Measurements from ENCODE around the gene SLC4A3.
"Not testable (repeated sequence)": the region's sequence is repeated elsewhere in the genome, so short reads cannot be mapped to it uniquely, and the experiment has no call there.

The SLC4A3 gene

DNA sequence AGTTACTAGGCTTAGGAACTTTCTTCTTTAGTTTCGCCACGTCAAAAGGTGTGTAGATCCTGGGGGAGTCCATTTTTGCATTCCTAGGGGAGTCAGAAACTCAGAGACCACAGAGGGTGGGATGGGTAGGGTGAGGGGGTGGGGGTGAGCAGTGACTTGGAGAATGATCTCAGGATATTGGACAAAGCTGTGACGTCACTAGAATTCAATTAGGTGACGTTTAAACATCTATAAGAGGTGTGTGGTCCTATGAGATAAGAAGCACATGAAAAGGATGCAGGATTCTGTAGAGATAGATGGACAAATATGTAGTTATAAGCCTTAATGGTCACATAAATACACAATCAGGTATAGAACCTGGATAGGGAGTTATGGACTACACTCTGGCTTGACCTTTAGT lies 21.5 kb downstream of the SLC4A3 start:
- DNase-seq (ENCODE audit: low spot score): no peak

DNA sequence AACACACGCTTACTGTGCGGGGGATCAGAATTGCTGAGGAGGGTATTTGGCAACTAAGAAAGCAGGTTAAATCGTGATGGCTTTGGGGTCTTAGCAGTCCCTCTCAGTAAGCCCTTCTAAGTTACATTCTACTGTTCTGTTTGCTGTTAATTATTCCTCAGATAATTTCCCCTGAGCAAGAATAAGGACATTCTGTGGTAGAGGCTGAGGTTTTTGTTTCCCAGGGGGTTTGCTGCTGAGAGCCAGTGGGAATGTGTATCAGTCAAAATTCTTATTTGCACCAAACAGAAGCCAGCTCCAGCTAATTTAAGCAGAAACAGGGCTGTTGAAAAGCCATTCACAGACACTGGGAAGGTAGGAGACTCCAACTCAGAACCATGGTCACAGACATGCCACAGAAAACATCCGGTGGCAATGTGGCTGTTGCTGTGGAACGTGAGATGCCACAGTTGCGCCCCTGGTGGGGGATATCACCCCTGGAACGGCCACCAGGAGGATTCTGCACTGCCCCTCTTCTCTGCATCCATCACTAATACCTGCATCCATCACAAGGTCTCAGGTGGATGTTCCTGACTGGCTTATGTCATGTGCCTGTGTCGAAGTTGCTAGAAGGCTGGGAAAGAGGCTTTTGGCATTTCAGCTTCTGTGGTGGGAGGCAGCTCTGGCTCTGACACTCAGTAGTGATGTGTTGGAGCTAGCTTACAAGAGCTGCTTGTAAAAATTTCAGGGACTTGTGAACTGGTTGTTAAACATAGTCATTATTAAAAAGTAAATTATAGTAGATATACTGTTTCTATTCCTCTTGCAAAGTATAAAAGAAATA lies 23.2 kb downstream of the SLC4A3 start:
- no peak for DNase-seq (ENCODE audit: low spot score)

DNA sequence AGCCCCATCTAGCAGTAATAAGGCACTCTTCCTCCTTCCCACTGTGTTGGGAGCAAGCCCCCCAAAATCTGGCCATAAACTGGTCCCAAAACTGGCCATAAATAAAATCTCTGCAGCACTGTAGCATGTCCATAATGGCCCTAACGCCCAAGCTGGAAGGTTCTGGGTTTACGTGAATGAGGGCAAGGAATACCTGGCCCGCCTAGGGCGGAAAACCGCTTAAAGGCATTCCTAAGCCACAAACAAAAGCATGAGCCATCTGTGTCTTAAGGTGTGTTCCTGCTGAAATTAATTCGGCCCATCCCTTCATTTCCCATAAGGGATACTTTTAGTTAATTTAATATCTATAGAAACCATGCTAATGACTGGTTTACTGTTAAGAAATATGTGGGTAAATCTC lies 24.2 kb downstream of the SLC4A3 start:
- not testable (repeated sequence) for DNase-seq (ENCODE audit: low spot score)

DNA sequence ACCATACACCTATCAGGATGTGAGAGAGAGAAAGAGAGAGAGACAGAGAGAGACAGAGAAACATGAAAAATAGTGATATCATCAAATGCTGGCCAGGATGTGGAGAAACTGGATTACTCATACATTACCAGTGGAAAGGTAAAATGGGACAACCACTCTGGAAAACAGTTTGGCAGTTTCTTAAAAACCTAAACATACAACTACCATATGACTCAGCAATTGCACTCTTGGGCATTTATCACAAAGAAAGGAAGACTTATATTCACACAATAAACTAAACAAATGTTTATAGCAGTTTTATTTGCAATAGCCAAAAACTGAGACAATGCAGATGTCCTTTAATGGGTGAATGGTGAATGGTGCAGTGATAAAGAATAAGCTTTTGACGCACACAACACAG lies 29.1 kb downstream of the SLC4A3 start:
- no peak for DNase-seq (ENCODE audit: low spot score)

DNA sequence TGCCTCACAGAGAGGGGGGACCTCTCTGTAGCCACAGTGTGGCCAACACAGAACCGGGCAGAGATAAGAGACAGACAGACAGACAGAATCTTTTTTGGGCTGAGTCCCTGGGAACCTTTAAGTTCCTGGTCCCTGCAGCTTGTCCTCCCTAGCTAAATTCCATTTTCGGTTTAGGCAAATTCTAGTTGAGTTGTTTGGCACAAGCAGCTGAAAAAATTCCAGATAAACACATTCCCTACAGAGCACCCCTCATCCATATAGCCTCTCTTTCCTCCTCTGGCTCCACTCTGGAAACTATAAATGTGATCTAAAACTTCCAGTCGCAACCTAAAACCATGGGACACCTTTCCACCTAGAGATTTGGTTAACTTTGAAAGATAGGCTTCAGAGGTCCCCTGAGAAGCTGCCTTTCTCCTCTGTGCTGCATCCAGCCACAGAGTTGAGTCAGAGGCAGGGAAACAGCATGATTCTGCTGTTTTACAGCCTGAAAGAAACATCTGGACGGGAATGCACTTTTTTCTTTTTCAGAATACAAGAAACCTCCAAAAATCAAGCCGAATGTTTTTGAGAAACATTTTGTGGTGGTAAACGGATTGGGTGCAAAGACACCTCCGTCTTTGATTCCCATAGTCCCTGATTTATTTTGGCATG lies 30.9 kb downstream of the SLC4A3 start:
- DNase-seq (ENCODE audit: low spot score): no peak

DNA sequence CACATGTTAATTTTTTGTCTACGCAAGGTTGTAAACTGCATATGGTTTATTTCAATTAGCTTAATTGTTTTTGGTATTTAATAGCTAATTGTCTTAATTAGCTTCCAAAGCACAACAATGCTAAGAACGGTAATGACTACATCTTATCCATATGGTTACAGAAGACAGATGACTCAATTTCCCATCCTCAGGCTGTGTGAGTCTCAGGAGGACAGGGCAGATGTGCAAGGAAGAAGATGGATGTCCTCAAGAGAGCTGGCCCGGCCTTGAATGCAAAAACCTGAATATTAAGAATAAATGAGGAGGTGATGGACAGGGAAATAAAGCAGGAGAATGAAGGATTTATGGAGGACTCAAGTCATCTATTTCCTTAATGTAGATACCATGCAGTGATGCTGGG lies 31.4 kb downstream of the SLC4A3 start:
- no peak for DNase-seq (ENCODE audit: low spot score)

DNA sequence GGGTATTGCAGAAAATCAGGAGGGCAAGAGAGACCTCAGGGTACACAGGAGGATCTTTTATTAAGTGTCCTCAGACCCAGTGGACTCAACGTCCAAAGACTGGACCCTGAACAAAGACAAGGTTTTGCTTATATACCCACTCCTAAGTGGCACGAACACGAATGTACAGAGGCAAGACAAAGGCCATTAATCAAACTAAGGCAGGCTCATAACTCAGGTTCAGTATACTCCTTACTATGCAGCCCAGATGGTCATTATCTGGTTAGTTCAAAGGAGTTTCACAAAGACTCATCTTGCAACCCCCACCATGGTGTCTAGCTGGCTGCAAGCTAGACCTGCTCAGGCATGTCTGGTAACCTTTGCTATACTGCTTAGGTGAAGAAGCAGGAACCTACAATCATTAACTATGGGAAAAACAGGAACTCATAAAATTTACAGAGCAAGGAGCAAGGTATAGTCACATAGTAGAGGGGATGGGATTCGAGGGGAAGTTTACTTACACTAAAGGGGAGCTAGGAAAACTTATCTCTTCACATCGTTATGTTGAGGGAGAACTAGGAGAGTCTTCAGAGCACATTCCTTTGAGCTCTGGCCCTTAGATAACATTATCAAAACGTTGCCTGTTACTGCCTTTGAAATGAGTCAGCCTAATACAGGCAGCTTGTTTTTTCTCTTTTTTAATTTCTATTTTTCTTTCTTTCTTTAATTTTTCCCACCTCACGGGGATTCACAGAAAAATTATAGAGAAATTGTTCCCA lies 33.9 kb downstream of the SLC4A3 start:
- DNase-seq (ENCODE audit: low spot score): no peak

DNA sequence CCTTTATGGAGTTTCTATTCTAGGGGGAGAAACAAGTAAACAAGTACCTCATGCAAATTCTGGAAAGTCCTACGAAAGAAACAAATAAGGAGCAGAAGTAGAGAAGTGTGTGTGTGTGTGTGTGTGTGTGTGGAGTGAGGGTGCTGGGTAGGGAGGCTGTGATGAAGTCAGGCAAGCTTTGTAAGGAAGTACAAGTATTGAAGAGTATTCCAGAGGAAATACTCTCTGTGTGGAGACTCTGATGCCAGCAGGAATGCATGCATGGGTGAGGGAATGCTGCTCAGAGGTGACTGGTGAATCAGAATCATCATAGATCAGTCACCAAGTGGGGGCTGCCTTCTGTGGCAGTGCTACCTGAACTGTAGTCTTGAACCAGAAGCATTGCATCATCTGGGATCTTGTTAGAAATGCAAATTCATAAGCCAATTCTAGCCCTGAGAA lies 34.5 kb downstream of the SLC4A3 start:
- DNase-seq (ENCODE audit: low spot score): no peak

DNA sequence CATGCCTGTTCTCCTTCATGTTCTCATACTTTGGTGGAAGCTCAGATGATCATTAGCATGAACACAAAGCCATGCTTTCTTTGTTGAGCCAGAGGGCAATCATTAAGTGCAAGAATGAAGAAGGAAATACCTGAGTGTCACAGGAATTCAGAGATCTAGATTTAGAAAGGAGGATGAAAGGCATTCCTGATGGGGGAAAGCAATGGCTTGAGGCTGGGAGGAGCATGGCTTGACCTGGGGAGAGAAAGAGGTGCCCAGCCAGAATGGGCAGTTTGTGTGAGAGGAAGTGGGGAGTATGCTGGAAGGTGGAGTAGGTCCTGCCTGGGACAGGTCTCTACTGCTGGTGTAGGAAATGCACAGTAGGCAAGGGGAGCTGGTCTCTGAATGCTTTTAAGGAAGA lies 35.1 kb downstream of the SLC4A3 start:
- DNase-seq (ENCODE audit: low spot score): no peak

DNA sequence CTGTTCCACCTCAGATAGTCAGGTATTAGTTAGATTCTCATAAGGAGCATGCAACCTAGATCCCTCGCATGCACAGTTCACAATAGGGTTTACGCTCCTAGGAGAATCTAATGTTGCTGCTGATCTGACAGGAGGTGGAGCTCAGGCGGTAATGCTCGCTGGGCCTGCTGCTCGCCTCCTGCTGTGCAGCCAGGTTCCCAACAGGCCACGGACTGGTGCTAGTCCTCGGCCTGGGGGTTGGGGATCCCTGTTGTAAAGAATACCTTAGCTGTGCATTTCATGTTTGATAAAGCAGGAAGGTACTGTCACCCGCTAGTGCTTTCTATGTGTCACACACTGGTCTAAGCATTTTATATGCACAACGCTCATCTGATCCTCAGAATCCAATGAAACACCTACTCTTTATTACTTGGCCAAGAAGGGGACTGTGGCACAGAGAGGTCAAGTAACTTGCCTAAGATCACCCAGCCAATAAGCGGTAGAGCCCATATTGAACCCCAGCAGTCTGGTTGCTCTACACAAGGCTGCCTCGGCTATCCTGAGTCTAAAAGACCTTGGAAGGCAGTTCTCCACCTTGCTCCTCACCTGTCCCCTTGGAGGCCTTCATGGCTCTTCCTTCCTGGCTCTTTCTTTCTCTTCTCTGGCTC lies 35.8 kb downstream of the SLC4A3 start:
- DNase-seq (ENCODE audit: low spot score): no peak

DNA sequence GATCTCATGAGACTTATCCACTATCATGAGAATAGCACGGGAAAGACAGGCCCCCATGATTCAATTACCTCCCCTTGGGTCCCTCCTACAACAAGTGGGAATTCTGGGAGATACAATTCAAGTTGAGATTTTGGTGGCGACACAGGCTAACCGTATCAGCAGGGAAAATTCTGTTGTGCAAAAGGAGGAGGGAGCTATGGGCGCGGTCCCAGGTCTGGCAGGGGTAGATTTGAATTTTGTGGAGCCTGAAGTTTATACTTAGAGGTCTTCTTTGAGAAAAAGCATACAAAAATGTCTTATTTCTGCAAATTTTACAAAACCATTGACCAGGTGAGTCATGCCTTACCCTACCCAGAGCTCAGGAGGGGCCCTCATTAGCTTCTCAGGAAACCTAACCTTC lies 36.6 kb downstream of the SLC4A3 start:
- DNase-seq (ENCODE audit: low spot score): no peak

DNA sequence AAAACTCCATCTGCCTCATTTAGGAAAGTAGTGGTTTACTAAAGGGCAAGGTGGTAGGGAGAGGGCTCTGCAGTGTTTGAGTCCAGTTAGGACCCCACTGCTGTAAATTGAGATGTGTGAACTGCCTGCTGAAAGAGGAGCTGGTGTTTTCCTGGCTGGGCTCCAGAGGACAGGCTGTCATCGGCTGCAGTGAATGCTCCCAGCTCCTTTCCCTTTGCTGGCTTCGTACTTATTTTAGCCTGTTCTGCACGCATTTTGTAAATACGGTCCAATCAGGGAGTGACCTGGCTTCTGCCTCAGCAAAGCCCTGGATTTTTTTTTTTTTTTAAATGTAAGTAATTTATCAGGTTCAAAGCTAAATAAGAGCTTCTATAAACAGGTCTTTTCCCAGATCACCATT lies 37.5 kb downstream of the SLC4A3 start:
- DNase-seq (ENCODE audit: low spot score): no peak

DNA sequence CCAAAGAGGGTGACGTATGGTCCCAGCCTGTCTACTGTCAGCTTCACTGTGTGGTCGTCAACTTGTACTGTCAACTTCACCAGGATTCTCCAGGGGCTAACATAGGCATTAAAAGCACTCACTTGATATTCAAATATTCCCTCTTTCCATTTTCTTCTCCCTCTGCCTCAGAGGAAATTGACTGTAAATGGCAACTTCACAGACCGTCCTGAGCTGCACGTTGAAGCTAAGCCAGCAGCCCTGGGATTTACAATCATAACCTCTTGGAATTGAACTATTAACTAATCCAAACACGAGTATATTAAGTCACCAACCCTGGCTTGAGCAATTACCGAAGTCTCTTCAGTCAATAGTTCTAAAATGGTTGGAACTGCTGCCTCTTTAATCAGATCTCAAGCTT lies 38.5 kb downstream of the SLC4A3 start:
- no peak for DNase-seq (ENCODE audit: low spot score)

DNA sequence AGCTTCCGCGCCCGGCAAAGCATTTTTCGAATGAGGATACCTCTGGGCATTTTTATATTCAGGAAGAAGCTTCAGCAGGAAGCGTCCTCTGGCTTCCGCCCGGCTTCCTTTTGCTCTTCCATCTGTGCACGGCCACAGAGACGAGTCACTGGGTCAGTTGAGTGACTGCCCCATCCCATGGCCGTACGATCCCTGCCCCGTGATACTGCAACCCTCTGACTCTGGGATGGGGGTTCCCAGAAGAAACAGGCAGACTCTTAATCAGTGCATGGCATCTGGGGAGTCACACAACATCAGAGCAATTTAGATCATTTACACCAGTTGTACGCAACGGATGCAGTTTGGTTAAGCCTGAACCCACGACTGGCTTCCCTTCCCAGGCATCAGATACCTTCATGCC lies 40.9 kb downstream of the SLC4A3 start:
- DNase-seq (ENCODE audit: low spot score): no peak

DNA sequence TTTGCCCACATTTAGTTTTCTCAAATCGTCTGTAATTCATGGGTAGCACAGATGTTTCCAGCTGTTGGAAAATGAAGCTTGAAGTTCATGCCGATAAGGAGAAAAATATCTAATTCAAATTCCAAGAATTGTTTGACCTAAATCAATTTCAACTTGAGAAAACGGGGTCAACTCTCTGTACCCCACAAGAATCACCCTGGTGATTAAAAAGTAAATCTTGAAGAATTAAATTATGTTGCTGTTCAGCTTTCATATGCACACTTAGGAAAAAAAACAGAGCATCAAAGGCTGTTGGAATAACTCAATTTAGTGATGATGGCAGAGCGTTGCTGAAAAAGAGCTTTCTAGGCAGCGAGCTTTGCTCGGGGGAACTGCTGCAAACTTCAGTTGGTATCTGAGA lies 43.0 kb downstream of the SLC4A3 start:
- no peak for DNase-seq (ENCODE audit: low spot score)

DNA sequence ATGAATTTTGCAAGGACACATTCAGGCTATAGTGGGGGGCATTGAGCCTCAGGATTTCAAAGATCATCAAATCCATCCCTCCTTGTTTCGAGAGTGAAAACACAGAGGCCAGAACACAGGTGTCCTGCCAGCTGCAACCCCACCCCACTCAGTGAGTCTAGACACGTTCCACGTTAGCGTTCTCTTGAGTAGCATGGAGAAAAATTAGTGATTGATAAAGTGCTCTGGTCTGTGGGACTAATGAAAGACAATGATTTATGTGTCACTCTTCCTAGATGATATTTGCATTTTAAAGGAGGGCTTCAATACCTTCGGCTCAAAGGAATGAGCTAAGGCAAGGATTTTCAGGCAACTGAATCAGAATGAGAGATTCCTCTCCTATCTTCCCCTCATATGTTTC lies 43.8 kb downstream of the SLC4A3 start:
- no peak for DNase-seq (ENCODE audit: low spot score)

DNA sequence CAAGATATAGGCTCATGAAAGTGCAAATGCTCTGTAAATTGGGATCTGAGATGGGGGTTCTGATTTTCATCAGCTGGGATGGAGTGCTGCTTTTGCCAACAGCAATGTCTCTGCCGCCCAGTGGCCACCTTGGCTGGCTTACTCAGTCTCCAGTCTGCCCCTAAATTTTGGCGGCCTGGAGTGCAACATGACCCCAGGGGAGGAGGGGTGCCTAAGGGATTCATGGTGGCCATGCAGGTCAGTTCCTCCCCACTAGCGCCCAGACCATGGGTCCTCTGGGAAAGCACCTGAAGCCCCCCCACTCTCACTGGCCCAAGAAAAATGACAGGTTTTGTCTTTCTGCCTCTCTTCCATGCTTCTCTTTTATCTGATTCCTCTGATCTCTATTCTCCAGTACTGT lies 45.0 kb downstream of the SLC4A3 start:
- DNase-seq (ENCODE audit: low spot score): no peak

DNA sequence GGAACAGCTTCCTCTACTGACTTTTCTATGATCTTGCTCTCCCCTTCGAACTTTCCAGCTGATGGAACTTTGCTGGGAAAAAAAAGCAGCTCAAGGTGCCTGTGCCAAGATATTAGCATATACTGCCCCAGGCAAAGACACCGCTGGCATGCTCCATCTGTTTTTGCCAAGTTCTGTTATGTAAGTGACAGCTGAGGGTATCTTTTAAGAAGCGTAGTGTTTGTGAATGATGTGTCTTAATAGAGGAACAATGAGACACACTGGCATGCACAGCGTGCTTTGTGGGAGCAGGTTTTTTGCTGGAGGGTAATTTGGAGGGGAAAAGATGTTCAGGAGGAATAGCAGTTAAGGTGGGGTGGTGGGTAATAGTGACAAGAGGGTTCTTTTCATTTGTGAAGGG lies 47.8 kb downstream of the SLC4A3 start:
- DNase-seq (ENCODE audit: low spot score): no peak

DNA sequence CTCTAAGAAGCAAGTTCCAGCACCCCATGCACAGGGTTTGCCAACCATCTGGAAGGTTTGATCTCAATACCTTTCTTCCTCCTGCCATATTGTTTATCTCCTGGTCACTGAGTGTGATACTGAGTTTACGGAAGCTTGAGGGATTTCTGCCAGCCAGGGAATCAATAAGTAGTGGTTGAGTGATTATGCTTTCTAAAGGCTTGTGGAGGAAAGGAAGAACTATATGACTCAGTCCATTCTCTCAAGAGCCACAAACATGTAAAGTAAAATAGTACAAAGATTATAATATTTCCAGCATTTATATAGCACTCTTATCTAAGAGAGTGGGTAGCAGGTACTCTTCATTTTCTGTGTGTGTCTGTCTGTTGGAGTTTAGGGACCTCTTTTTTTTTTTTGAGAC lies 49.2 kb downstream of the SLC4A3 start:
- DNase-seq (ENCODE audit: low spot score): no peak

DNA sequence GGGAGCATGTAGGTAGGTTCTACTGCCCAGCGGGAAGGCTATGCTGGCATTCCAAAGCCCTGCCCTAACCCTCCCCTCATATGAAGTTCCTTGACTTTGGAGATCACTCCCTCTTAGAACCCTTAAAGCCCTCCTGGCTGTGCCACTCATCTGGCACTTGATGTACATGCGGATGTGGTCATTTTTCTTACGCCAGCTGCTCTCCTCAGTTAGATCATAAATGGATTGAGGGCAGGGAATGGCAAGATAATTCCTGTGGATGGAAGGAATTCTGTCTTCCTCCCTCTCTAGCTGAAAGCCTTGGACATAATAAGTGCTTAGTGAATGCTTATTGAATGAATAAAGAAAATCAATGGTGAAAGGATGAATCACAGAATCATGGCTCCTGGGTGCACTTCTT lies 51.6 kb downstream of the SLC4A3 start:
- no peak for DNase-seq (ENCODE audit: low spot score)

DNA sequence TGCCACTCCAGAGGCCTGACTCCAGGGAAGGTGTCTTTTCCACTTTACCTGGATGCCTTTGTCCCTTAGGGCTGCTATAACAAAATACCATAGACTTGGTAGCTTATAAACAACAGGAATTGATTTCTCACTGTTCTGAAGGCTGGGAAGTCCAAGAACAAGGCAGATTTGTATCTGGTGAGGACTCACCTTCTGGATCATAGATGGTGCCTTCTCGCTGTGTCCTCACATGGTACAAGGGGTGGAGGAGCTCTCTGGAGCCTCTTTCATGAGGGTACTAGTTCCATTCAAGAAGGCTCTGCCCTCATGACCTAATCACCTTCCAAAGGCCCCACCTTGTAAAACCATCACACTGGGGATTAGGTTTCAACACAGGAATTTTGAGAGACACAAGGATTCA lies 52.1 kb downstream of the SLC4A3 start:
- DNase-seq (ENCODE audit: low spot score): no peak

DNA sequence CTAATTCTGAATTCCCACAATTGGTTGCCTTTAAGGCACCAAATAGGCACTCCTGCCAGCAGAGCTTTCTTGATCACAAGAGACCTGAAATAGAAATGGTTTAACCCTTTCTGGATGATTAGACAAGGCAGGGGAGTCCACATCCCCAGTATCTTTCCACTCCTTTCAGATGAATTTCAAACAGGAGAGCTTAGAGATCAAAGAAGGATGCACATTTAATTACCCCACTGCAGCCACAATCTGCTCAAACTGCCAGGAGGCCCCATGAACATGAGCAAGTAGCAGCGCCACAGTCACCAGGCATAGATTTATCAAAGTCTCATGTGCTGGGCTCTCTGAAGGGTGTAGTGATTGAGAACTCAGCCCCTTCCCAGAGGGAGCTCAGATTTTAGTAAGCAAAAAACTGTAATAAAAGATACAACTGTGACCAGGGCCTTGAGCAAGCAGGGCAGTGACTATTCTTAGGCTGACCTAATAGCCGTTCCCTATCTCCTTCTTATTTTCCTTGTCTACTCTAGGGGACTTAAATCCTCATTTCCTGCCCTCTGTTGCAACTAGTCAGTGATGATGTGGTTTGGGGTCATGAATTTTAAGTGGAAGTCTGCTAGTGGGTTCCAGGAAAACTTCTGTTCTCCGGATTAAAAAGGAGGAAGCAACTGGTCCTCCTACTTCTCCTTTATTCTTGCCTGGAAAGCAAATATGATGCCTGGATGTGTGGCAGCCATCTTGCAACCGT lies 53.7 kb downstream of the SLC4A3 start:
- no peak for DNase-seq (ENCODE audit: low spot score)
